GM18498 (cell line): ENCODE results near the gene CCDC28B.

Experiments used
- ATAC-seq: cut with Tn5 transposase; IDR thresholded peaks from one replicate; pipeline ENCODE4 v1.9.1; 2021; ENCODE audit warnings: mild to moderate bottlenecking, moderate library complexity; ENCODE audit not compliant: unreplicated experiment

CCDC28B gene

GRCh38 chr1:32249831-32250525 is 49.6 kb downstream of the CCDC28B start:
- ATAC-seq: peak; percentile 70

GRCh38 chr1:32250893-32251716 is 50.7 kb downstream of the CCDC28B start, which contains the start of gene LCK:
LCK (plus strand) TSS chr1:32251265; CDS start chr1:32274330, 23,065 bp downstream.
- ATAC-seq: no peak
